ENCODE results near the gene TRPT1.
A peak's percentile ranks its signal among the peaks of the same experiment; 100 is the strongest.

The TRPT1 gene

DNA sequence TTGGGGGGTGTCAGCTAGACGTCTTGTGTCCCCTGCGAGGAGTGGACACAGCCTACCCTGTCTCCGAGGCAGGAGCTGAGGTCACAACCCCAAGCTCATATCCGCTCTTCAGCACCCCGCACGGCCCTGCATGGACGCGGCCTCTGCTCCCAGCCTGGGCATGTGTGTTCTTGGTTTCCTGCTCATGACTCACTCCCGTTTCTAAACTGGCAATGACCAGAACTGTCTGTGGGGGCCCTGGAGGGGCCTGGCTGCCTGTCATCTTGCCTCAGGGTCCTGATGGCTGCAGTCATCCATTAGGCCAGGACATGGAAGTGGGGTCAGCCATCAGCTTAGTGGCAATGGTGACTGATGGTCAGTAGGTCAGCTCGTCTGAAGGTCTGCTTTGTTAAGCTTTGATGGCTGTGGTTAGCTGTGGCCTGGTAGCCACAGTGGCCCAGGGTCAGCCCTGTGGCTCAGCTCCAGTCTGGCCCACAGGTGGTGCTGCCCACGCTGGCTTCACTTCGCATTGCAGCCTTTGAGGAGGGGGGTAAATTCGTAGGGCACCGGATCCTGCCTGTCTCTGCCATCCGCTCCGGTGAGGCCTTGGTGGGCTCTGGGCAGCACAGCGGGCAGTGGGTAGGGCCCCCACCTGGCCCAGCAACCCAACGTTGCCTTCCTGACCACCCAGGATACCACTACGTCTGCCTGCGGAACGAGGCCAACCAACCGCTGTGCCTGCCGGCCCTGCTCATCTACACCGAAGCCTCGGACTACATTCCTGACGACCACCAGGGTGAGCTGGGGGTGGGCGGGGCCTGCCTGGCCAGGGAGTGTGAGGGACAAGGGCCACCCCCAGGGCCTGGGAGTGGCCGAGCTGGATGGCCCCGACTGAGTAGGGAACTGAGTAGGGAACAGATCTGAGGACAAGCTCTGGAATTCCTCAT lies 37.3 kb upstream of the TRPT1 start:
- peak; percentile 71 for DNase-seq (ENCODE audit: low read depth, low spot score)
- in situ Hi-C loops (cut with HindIII; ENCODE audit: low sequenced_read_pairs): no loop called here
- H3K4me3 ChIP-seq (ENCODE audit: low read depth, low read length): no peak overlapping the region
- TF ChIP-seq, protein P1, sequence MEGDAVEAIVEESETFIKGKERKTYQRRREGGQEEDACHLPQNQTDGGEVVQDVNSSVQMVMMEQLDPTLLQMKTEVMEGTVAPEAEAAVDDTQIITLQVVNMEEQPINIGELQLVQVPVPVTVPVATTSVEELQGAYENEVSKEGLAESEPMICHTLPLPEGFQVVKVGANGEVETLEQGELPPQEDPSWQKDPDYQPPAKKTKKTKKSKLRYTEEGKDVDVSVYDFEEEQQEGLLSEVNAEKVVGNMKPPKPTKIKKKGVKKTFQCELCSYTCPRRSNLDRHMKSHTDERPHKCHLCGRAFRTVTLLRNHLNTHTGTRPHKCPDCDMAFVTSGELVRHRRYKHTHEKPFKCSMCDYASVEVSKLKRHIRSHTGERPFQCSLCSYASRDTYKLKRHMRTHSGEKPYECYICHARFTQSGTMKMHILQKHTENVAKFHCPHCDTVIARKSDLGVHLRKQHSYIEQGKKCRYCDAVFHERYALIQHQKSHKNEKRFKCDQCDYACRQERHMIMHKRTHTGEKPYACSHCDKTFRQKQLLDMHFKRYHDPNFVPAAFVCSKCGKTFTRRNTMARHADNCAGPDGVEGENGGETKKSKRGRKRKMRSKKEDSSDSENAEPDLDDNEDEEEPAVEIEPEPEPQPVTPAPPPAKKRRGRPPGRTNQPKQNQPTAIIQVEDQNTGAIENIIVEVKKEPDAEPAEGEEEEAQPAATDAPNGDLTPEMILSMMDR (IDR thresholded peaks at IDR 0.05; ENCODE audit: low read depth, low read length): no peak

DNA sequence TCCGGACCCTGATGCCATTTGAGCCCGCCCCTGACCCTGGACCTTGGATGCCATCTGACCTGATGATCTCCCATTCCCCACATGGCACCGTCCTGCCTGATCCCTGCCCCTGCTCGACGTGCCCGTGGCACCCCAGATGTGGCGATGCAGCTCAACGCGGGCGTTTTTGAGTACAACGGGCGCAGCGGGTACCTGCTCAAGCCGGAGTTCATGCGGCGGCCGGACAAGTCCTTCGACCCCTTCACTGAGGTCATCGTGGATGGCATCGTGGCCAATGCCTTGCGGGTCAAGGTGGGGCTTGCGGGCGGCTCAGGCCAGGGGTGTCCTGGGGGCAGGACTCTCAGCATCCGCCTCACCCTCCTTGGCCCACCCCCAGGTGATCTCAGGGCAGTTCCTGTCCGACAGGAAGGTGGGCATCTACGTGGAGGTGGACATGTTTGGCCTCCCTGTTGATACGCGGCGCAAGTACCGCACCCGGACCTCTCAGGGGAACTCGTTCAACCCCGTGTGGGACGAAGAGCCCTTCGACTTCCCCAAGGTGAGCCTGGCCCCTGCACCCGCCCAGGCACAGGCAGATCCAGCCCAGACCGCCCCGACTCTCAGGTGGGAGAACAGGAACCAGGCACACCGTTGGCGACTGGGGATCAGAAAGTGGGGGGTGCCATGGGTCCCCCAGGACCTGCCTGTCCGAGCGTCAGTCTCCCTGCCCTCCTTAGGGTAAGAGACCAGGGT lies 36.5 kb upstream of the TRPT1 start:
- H3K4me3 ChIP-seq (ENCODE audit: low read depth, low read length): no peak overlapping the region
- TF ChIP-seq, protein P1 (IDR thresholded peaks at IDR 0.05; ENCODE audit: low read depth, low read length): no peak
- in situ Hi-C loops (cut with HindIII; ENCODE audit: low sequenced_read_pairs): no loop called here
- no peak for DNase-seq (ENCODE audit: low read depth, low spot score)

DNA sequence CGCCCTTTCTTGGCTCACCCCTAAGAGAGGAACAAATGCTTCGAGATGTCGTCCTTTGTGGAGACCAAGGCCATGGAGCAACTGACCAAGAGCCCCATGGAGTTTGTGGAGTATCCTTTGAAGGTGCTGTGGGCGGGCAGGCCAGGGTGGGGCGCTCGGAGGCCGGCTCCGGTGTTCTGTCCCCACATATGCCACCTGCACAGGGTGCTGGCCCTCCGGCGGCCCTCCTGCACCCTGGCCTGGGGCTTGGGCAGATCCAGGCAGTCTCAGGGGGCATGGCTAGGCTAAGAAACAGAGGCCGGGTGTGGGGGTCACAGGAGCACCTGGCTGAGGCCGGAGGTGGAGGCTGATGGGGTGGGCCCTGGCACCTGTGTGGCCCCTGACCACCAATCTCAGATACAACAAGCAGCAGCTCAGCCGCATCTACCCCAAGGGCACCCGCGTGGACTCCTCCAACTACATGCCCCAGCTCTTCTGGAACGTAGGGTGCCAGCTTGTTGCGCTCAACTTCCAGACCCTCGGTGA lies 35.6 kb upstream of the TRPT1 start:
- no peak overlapping the region for H3K4me3 ChIP-seq (ENCODE audit: low read depth, low read length)
- TF ChIP-seq, protein P1 (IDR thresholded peaks at IDR 0.05; ENCODE audit: low read depth, low read length): no peak
- DNase-seq (ENCODE audit: low read depth, low spot score): no peak
- in situ Hi-C loops (cut with HindIII; ENCODE audit: low sequenced_read_pairs): no loop called here

DNA sequence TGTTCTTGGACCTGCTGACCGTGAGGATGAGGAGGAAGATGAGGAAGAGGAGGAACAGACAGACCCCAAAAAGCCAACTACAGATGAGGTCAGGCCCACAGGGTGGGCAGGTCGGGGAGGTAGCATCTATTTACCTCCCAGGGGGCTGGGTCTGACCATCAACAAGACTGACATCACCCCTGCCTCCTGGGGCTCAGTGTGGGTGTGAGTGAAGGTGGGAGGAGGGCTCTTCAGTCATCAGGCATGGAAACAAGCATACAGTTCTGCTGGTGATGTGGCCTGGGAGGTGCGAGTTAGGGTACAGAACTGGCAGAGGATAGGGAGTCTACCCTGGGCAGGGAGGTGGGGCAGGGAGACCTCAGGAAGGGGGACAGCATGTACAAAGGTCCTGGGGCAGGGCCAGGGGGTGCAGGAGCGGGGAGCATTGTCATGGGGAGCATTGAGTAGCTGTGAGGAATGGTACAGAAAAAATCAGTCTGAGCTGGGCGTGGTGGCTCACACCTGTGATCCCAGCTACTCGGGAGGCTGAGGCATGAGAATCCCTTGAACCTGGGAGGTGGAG lies 34.2 kb upstream of the TRPT1 start:
- H3K4me3 ChIP-seq (ENCODE audit: low read depth, low read length): no peak overlapping the region
- TF ChIP-seq, protein P1 (IDR thresholded peaks at IDR 0.05; ENCODE audit: low read depth, low read length): no peak
- in situ Hi-C loops (cut with HindIII; ENCODE audit: low sequenced_read_pairs): no loop called here
- no peak for DNase-seq (ENCODE audit: low read depth, low spot score)

DNA sequence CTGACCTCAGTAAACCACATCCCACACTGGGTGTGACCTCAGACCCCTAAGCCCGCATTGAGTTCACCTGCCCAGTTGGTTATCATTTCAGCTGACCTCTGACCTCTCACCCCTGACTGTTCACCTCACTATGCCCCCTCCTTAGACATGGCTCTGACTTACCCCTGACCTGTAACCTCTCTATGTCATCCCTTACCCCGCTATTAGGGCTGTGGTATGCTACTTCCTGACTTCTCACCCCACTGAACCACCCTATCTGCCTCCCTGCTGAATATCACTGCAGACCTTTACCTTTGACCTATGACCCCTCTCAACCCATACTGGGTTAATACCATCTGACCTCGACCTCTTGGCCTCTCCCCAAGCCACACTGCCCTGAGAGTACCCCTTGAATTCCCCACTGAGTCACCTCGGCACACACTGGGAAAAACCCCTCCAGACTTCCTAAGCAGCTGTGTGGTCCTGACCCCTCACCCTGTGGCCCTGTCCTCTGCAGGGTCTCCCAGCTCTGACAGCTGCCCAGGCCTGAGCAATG lies 33.6 kb upstream of the TRPT1 start:
- H3K4me3 ChIP-seq (ENCODE audit: low read depth, low read length): no peak overlapping the region
- in situ Hi-C loops (cut with HindIII; ENCODE audit: low sequenced_read_pairs): no loop called here
- TF ChIP-seq, protein P1 (IDR thresholded peaks at IDR 0.05; ENCODE audit: low read depth, low read length): no peak
- DNase-seq (ENCODE audit: low read depth, low spot score): no peak

DNA sequence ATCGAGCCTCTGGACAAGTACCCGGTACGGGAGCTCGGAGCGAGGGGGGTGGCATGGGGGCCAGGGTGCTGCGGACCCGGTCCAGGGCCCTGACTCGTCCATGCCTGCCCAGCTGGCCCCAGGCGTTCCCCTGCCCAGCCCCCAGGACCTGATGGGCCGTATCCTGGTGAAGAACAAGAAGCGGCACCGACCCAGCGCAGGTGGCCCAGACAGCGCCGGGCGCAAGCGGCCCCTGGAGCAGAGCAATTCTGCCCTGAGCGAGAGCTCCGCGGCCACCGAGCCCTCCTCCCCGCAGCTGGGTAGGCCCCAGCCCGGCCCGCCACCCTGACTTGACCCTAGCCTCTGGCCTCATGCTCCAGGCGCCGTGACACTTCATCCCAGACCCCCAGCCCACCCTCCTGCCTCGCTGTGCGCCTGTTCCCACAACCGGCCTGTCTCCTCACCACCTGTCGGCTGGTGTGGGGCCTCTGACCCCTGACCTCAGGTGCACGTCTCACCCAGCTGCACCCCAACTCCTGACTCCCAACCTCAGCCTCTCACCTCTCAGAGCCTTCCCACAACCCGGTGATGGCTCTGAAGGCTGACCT lies 33.1 kb upstream of the TRPT1 start:
- in situ Hi-C loops (cut with HindIII; ENCODE audit: low sequenced_read_pairs): no loop called here
- TF ChIP-seq, protein P1 (IDR thresholded peaks at IDR 0.05; ENCODE audit: low read depth, low read length): no peak
- no peak overlapping the region for H3K4me3 ChIP-seq (ENCODE audit: low read depth, low read length)
- no peak for DNase-seq (ENCODE audit: low read depth, low spot score)

All from astrocyte of the spinal cord (primary cell).